GM21737 (cell line): ENCODE data around the gene ARSG.
"Not testable (repeated sequence)": the region's sequence is repeated elsewhere in the genome, so short reads cannot be mapped to it uniquely, and the experiment has no call there.

Experiments used
- ATAC-seq: cut with Tn5 transposase; IDR thresholded peaks from one replicate; pipeline ENCODE4 v1.9.1; 2021; ENCODE audit warnings: mild to moderate bottlenecking, moderate library complexity; ENCODE audit not compliant: unreplicated experiment

ARSG gene

DNA sequence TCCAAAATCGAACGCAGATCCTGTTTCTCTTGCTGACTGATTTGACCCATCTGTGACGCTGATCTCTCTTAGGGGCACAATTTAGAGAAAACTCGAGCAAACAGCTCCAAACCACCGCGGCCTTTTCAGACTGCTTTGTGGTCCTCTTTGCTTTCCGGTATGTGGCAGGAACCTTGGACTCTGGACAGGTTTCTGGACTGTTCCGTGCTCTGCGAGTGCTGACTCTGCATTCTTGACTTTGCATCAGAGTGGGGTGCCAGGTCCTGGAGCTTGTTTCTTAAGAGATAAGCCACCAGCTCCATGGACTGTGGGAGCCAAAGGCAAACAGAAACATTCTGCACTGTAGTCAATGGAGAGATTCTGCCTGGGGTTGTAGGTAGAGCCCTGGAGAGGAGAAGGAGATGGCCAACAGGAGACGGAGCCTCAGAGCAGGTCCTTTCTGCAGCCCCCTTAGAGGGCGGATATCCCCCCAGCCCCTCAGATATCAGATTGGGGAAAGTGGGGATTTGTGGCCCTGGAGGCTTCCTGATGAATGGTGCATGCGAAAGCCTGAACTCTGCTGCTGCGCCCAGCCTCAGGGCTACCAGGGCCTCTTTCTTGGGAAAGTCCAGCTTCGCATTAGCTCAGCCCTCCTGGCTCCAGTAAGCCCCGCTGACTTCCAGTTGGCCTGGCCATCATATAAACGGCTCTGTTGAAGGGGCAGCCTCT is 100.4 kb downstream of the ARSG start:
- no peak for ATAC-seq

GRCh38 chr17:68394608-68395331 is 103.5 kb downstream of the ARSG start:
- ATAC-seq: no peak

DNA sequence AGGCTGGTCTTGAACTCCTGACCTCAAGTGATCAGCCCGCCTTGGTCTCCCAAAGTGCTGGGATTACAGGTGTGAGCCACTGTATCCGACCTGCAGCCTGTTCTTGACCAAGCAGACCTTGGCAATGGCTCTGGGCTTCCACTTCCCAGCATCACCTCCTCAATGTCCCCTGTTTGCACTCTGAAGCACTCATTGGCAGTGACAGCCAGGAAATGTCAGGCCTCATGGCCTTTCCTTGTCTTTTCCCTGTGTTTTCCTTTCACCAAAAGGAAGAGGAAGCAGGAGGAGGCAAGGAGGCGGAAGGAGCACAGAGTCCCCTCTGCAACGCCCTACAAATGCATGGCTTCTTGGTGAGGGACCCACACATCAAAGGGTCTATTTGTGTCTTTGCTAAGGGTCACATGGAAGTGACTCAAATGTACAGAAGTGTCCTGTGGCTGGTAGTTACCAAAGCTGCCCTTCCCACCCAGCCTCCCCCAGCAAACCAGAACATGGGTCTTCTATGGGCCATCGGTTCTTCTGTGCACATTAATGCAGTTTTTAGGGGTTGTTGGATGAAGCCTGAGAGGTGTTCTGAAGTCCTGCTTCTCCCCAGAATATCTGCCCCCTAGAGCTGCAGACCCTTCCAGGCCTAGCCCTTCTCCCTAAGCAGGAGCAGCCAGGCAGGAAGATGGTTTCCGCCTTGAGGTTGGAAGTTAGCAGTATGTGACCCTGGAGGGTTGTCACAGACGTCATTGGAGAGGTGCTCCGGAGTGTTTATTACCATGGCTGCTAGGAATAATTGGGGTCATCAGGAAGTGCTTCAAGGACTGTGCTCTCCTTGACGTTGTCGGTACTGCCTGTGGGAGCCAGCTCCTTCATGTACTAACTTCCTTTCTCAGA is 105.2 kb downstream of the ARSG start:
- ATAC-seq: no peak

DNA sequence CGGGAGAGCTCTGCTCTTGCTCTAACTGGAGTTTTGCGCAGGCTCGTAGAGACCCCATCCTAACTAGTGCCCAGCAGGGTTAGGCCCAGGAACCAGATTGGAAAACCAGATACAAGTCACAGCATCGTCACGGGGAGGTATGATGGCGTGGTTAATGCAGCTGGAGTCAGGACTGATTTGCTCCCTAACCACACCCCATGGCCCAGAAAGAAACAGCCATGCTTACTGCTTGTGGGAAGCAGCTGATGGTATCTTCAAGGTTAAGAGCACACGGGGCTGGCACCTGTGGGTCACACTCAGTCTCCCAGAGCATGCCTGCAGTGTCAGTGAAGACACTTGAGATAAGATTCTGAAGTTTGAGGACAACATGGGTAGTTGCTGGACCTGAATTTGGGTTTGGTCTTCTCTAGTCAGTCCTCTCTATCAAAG is 105.8 kb downstream of the ARSG start:
- ATAC-seq: no peak

DNA sequence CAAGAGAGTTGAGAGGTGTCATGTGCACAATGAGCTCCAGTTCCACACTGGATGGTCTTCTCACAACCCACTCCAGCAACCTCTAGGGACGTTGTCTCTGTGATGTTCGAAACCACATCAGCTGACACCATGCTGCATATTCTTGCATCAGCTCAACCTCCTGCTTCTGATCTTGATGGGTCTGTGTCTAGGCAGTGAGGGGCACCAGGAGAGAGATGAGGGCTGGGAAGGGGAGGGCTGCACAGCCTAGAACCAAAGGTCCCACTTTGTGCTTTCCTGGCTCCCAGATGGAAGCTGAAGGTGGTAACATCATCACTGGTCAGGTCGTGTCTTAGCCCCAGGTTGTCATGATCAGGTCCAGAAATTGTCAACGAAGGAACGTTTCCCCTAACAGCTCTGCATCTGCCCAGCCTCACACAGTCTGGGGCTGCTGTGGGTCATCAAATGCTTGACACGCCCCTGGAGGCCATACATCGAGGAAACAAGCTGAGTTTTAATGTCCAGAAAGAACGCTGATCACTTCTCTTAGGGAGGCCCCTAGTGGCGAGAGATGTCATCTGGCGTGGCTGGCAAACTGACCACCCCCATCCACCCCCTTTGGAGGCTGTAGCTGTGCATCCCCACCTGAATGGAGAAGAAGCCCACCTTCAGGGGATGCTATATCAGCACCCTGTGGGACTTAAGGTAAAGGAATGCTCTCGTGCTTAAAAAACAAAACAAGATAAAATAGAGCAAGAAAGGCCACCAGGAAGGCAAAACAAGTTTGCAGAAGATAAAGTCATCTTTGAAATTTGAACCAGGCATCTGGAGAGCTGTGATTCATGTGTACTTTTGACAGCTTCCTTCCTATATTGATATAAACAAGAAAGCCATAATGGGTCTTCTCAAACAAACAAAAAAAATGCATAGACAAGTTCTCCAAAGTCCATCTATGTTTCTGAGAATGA is 107.7 kb downstream of the ARSG start:
- peak; percentile 85 for ATAC-seq

DNA sequence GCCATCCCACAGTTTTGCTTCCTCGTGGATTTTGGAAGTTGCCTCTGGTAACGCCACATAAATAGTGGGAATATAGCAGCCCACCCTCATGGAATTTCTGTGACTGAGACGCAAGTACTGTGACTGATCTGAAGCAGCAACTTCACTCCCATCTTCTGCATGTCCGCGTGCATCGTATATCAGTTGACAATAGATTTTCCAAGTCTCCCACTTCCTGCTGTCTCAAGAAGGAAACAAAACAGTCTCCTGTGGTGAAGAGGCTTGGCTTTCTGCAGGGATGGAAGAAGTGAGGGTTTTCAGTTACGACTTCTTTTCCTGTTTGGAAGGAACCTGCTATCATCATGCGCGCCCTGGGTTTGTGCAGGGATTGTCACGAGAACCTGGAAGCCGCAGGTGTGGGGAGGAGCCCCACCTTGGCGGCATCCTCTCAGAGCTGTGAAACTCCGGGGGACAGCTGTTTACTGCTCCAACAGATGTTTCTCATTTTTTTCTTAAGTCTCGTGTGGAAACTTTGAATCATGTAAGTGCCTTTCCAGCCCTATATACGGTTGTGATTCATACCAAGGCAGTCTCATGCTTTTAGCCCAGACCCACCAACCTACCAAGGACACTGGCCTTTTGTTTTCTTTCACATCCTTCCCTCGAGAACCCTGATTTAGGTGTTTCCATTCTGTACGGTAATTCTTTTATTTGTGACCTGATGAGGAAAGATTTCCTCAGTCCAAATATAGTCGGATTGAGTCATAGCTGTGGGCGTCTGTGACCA is 108.5 kb downstream of the ARSG start:
- no peak for ATAC-seq

GRCh38 chr17:68400404-68400735 is 109.1 kb downstream of the ARSG start:
- no peak for ATAC-seq

- no peak for ATAC-seq
Measured at GRCh38 chr17:68401288-68401687, 110.0 kb downstream of the ARSG start.

DNA sequence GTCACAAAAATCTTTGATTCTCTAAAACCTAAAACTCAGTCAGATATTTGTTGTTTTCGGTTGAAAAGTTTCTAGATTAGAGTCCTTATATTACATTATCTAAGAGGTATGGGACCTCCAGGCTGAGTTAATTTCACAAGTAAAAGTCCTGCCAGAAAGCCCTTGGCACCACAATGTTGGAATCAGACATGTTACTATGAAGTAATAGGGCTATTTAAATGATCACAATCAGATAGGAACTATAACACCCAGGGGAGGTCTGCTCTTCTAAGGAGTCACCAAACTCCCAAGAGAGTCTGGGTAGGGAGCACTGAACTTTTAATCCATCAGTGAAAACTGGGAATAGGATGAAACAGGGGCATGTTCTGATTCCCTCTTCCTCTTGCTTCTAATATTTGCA is 111.8 kb downstream of the ARSG start:
- no peak for ATAC-seq

DNA sequence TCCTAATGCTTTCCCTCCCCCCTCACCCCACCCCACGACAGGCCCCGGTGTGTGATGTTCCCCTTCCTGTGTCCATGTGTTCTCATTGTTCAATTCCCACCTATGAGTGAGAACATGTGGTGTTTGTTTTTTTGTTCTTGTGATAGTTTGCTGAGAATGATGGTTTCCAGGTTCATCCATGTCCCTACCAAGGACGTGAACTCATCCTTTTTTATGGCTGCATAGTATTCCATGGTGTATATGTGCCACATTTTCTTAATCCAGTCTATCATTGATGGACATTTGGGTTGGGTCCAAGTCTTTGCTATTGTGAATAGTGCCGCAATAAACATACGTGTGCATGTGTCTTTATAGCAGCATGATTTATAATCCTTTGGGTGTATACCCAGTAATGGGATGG is 112.5 kb downstream of the ARSG start:
- not testable (repeated sequence) for ATAC-seq

- not testable (repeated sequence) for ATAC-seq
Measured at GRCh38 chr17:68407656-68408055, 116.4 kb downstream of the ARSG start.

- ATAC-seq: not testable (repeated sequence)
Measured at GRCh38 chr17:68413597-68414560, 122.6 kb downstream of the ARSG start.

DNA sequence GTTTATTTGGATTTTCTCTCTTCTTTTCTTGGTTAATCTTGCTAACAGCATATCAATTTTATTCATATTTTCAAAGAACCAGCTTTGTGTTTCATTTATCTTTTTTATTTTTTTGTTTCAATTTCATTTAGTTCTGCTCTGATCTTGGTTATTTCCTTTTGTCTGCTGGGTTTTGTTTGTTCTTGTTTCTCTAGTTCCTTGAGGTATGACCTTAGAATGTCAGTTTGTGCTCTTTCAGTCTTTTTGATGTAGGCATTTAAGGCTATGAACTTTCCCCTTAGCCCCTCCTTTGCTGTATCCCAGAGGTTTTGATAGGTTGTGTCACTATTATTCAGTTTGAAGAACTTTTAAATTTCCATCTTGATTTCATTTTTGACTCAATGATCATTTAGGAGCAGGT is 123.6 kb downstream of the ARSG start:
- ATAC-seq: not testable (repeated sequence)

- no peak for ATAC-seq
Measured at GRCh38 chr17:68417317-68417716, 126.0 kb downstream of the ARSG start.

GRCh38 chr17:68418876-68419275 is 127.6 kb downstream of the ARSG start:
- no peak for ATAC-seq

DNA sequence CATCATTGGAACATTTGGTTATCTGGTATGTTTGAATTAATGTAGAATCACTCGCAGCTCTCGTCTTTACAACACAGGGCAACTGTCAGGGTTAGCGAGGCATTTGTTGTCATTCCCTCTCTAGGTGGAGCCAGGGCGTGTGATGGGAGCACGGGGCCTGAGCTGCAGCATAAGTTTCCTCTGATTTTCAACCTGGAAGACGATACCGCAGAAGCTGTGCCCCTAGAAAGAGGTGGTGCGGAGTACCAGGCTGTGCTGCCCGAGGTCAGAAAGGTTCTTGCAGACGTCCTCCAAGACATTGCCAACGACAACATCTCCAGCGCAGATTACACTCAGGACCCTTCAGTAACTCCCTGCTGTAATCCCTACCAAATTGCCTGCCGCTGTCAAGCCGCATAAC is 128.8 kb downstream of the ARSG start:
- no peak for ATAC-seq

DNA sequence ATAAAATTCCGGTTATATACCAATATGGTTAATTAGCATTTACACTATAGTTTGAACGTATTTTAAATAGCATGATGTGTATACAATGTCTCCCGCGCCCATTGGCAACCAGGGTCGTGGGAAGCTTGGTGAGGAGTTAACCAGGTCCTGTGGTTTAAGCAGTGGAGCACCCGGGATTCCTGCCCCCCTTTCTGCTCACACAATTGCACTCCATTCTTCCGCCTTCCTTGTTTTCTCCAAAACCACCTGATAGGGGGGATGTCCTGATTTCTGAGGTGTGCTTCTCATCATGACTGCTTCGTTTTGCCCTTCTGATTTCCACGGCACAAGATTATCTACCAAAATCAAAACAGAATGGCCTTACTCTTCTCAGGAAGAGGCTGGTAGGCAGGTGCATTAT is 130.2 kb downstream of the ARSG start:
- ATAC-seq: no peak

DNA sequence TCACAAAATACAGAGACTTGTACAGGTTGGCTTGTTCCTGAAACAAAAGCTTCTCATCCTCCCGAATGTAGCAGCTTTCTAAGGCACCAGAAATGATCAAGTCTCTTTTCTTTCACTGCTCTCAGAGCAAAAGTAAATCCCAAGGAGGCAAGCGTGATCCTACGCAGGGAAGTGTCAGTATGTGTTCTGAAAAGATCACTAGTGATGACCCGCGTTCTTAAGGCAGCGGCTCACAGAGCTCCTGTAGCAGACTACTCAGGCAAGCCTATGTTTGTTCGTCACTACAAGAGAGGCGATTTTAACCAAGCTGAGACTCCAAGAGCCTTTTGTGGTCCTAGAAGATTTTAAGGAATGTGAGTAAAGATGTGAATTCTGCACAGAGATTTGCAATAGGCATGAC is 131.5 kb downstream of the ARSG start:
- no peak for ATAC-seq

- ATAC-seq: no peak
Measured at GRCh38 chr17:68423251-68423650, 132.0 kb downstream of the ARSG start.
